ENCODE data around the gene PDE7B. TPM values are rescaled to one million over a fixed set of nuclear protein-coding genes. Genes with fewer than 3 reads are reported as not detected.

The PDE7B gene
- polyA plus RNA-seq, 1 donor (not counting 4 experiments of a cell fraction or from before 2014, with no cell fraction given): 0.01 TPM

- DNase-seq (ENCODE audit: low read depth, low spot score): no peak
- Histone ChIP-seq H3K9me1 (ENCODE audit: control insufficient read depth, extremely low read depth, insufficient read depth, low read length) (no peaks in the 10 kb centered on the region), H3K27me3 (ENCODE audit: control insufficient read depth, extremely low read depth, insufficient read depth, low read length) (no peaks in the 10 kb centered on the region), H2AFZ (ENCODE audit: control insufficient read depth, low read length) (no peak overlapping the region), H4K20me1 (ENCODE audit: control insufficient read depth, extremely low read depth, insufficient read depth, low read length) (no peaks in the 10 kb centered on the region), H3K27ac (ENCODE audit: control insufficient read depth, insufficient read depth, low read length) (no peak overlapping the region), H3K4me2 (ENCODE audit: control insufficient read depth, extremely low read depth, insufficient read depth, low read depth, low read length) (no peak overlapping the region), H3K9ac (ENCODE audit: control insufficient read depth, extremely low read depth, insufficient read depth, low read length) (no peak overlapping the region), H3K4me3 (ENCODE audit: control insufficient read depth in 2 of 3, extremely low read depth in 1 of 3, insufficient read depth in 2 of 3, low read depth in 1 of 3, low read length in 3 of 3) (no peak overlapping the region), H3K36me3 (ENCODE audit: control insufficient read depth in 2 of 2, extremely low read depth in 1 of 2, insufficient read depth in 2 of 2, low read length in 2 of 2) (no peaks in the 10 kb centered on the region), H3K79me2 (ENCODE audit: control insufficient read depth, insufficient read depth, low read length) (no peaks in the 10 kb centered on the region), H3K4me1 (ENCODE audit: control insufficient read depth, extremely low read depth, insufficient read depth, low read length) (no peaks in the 10 kb centered on the region), H3K9me3 (ENCODE audit: control insufficient read depth, low read depth, low read length) (no peaks in the 10 kb centered on the region)
- TF ChIP-seq EZH2 (IDR thresholded peaks at IDR 0.05; ENCODE audit: low read length): no peak
- no peak for TF ChIP-seq CTCF (optimal IDR thresholded peaks at IDR 0.05 in 1 of 3, IDR thresholded peaks at IDR 0.05 in 1 of 3, conservative IDR thresholded peaks at IDR 0.05 in 1 of 3; ENCODE audit: extremely low read depth in 1 of 3, insufficient read depth in 2 of 3, low read length in 3 of 3)
- no peak for FAIRE-seq
- dilution Hi-C loops (cut with MboI; ENCODE audit: extremely low pct_ligation_motif_present, low sequenced_read_pairs): no loop called here
Measured at GRCh38 chr6:136186363-136186762, 334.9 kb downstream of the PDE7B start.

- Histone ChIP-seq H2AFZ (ENCODE audit: control insufficient read depth, low read length) (no peak overlapping the region), H3K27ac (ENCODE audit: control insufficient read depth, insufficient read depth, low read length) (no peak overlapping the region), H3K9ac (ENCODE audit: control insufficient read depth, extremely low read depth, insufficient read depth, low read length) (no peak overlapping the region), H4K20me1 (ENCODE audit: control insufficient read depth, extremely low read depth, insufficient read depth, low read length) (no peaks in the 10 kb centered on the region), H3K4me1 (ENCODE audit: control insufficient read depth, extremely low read depth, insufficient read depth, low read length) (no peaks in the 10 kb centered on the region), H3K9me3 (ENCODE audit: control insufficient read depth, low read depth, low read length) (no peaks in the 10 kb centered on the region), H3K27me3 (ENCODE audit: control insufficient read depth, extremely low read depth, insufficient read depth, low read length) (no peaks in the 10 kb centered on the region), H3K79me2 (ENCODE audit: control insufficient read depth, insufficient read depth, low read length) (no peaks in the 10 kb centered on the region), H3K9me1 (ENCODE audit: control insufficient read depth, extremely low read depth, insufficient read depth, low read length) (no peaks in the 10 kb centered on the region), H3K4me2 (ENCODE audit: control insufficient read depth, extremely low read depth, insufficient read depth, low read depth, low read length) (no peak overlapping the region), H3K36me3 (ENCODE audit: control insufficient read depth in 2 of 2, extremely low read depth in 1 of 2, insufficient read depth in 2 of 2, low read length in 2 of 2) (no peaks in the 10 kb centered on the region), H3K4me3 (ENCODE audit: control insufficient read depth in 2 of 3, extremely low read depth in 1 of 3, insufficient read depth in 2 of 3, low read depth in 1 of 3, low read length in 3 of 3) (no peak overlapping the region)
- DNase-seq (ENCODE audit: low read depth, low spot score): no peak
- dilution Hi-C loops (cut with MboI; ENCODE audit: extremely low pct_ligation_motif_present, low sequenced_read_pairs): no loop called here
- TF ChIP-seq CTCF (optimal IDR thresholded peaks at IDR 0.05 in 1 of 3, IDR thresholded peaks at IDR 0.05 in 1 of 3, conservative IDR thresholded peaks at IDR 0.05 in 1 of 3; ENCODE audit: extremely low read depth in 1 of 3, insufficient read depth in 2 of 3, low read length in 3 of 3) (no peak), EZH2 (IDR thresholded peaks at IDR 0.05; ENCODE audit: low read length) (no peak)
- no peak for FAIRE-seq
Measured at GRCh38 chr6:136188486-136188885, 337.0 kb downstream of the PDE7B start.
